Osteoblast (primary cell): Measurements from ENCODE around the gene TRMT2B. TPM values are rescaled to one million over a fixed set of nuclear protein-coding genes. Genes with fewer than 3 reads are reported as not detected.
"Not testable (repeated sequence)": the region's sequence is repeated elsewhere in the genome, so short reads cannot be mapped to it uniquely, and the experiment has no call there.

Experiments used
- DNase-seq: peaks from one replicate; pipeline ENCODE4 v3.0.0; 2011; ENCODE audit warnings: low spot score, mixed read lengths; ENCODE audit not compliant: insufficient read length; ENCODE audit errors: missing footprints
- H2AFZ ChIP-seq: 2 replicates; pipeline ENCODE4 v1.6.0; 2011; ENCODE audit warnings: mild to moderate bottlenecking, low read length
- H3K27ac ChIP-seq: 2 replicates; pipeline ENCODE4 v1.5.1; 2011; ENCODE audit warnings: mild to moderate bottlenecking, low read depth, low read length, moderate library complexity
- H3K27me3 ChIP-seq: 2 replicates; pipeline ENCODE4 v1.6.0; 2012; ENCODE audit warnings: mild to moderate bottlenecking, control low read depth, inconsistent platforms, low read length, moderate library complexity; ENCODE audit not compliant: insufficient read depth
- H3K36me3 ChIP-seq: 2 replicates; pipeline ENCODE4 v1.5.1; 2011; ENCODE audit warnings: mild to moderate bottlenecking, low read length, control low read depth, moderate library complexity; ENCODE audit not compliant: insufficient read depth
- H3K4me1 ChIP-seq: 2 replicates; pipeline ENCODE4 v1.5.1; 2011; ENCODE audit warnings: mild to moderate bottlenecking, low read length, control low read depth, moderate library complexity; ENCODE audit not compliant: insufficient read depth
- H3K4me2 ChIP-seq: 2 replicates; pipeline ENCODE4 v1.6.0; 2011; ENCODE audit warnings: mild to moderate bottlenecking, low read length; ENCODE audit not compliant: insufficient read depth
- H3K4me3 ChIP-seq: fragments of 200-600 bp; sonication (generic); 3 replicates; pipeline ENCODE4 v1.5.1; 2012; ENCODE audit warnings: mild to moderate bottlenecking, low read length, inconsistent platforms; ENCODE audit not compliant: insufficient read depth
- H3K79me2 ChIP-seq: 2 replicates; pipeline ENCODE4 v1.6.0; 2012; ENCODE audit warnings: mild to moderate bottlenecking, low read length, control low read depth, inconsistent platforms; ENCODE audit not compliant: insufficient read depth
- H3K9me3 ChIP-seq: 2 replicates; pipeline ENCODE4 v1.5.1; 2011; ENCODE audit warnings: low read depth, low read length, control low read depth
- H4K20me1 ChIP-seq: 2 replicates; pipeline ENCODE4 v1.6.0; 2012; ENCODE audit warnings: mild to moderate bottlenecking, low read length, control low read depth; ENCODE audit not compliant: insufficient read depth
- CTCF ChIP-seq: IDR thresholded peaks from 2 replicates; pipeline ENCODE4 v1.5.1; 2011; ENCODE audit warnings: mild to moderate bottlenecking, low read depth, low read length, moderate library complexity; ENCODE audit errors: extremely low read depth
- total RNA-seq: library from RNA; depleted of rRNA; stranded (reverse); fragments of >200 nt; gene quantifications from 2 replicates; pipeline ENCODE4 v1.2.3, GENCODE V29; 2012

The TRMT2B gene
- total RNA-seq, 1 donor, result 13.8 TPM

- no peaks in the 10 kb centered on the region for H4K20me1 ChIP-seq
- H3K27ac ChIP-seq, result no peak overlapping the region
- no peak overlapping the region for H2AFZ ChIP-seq
- no peak overlapping the region for H3K4me3 ChIP-seq
- no peak for DNase-seq
- no peaks in the 10 kb centered on the region for H3K4me1 ChIP-seq
- H3K4me2 ChIP-seq, result no peak overlapping the region
- peaks cover 4% of the 10 kb centered on the region for H3K36me3 ChIP-seq
- no peaks in the 10 kb centered on the region for H3K27me3 ChIP-seq
- H3K9me3 ChIP-seq, result no peaks in the 10 kb centered on the region
- H3K79me2 ChIP-seq, result no peaks in the 10 kb centered on the region
- TF ChIP-seq CTCF, result no peak
Measured at GRCh38 chrX:101028562-101028961, 23.3 kb downstream of the TRMT2B start.

GRCh38 chrX:101025126-101025525, 26.8 kb downstream of the TRMT2B start:
- no peaks in the 10 kb centered on the region for H3K79me2 ChIP-seq
- no peaks in the 10 kb centered on the region for H3K9me3 ChIP-seq
- DNase-seq, result no peak
- no peak overlapping the region for H2AFZ ChIP-seq
- H4K20me1 ChIP-seq, result no peaks in the 10 kb centered on the region
- H3K36me3 ChIP-seq, result peaks cover 10% of the 10 kb centered on the region
- H3K27ac ChIP-seq, result no peak overlapping the region
- H3K4me2 ChIP-seq, result no peak overlapping the region
- no peaks in the 10 kb centered on the region for H3K27me3 ChIP-seq
- H3K4me3 ChIP-seq, result no peak overlapping the region
- TF ChIP-seq CTCF, result no peak
- H3K4me1 ChIP-seq, result no peaks in the 10 kb centered on the region

GRCh38 chrX:101022020-101022419, 29.9 kb downstream of the TRMT2B start:
- Histone ChIP-seq H3K4me2 (no peak overlapping the region), H2AFZ (no peak overlapping the region), H3K27ac (no peak overlapping the region), H3K9me3 (no peaks in the 10 kb centered on the region), H3K79me2 (no peaks in the 10 kb centered on the region), H3K36me3 (peaks cover 18% of the 10 kb centered on the region), H3K27me3 (no peaks in the 10 kb centered on the region), H3K4me1 (no peaks in the 10 kb centered on the region), H3K4me3 (no peak overlapping the region), H4K20me1 (no peaks in the 10 kb centered on the region)
- TF ChIP-seq CTCF, result no peak
- no peak for DNase-seq

GRCh38 chrX:101012031-101012430, 39.9 kb downstream of the TRMT2B start:
- DNase-seq, H3K4me1 ChIP-seq, H3K27me3 ChIP-seq, H4K20me1 ChIP-seq, H3K79me2 ChIP-seq, H3K4me3 ChIP-seq, H2AFZ ChIP-seq, H3K9me3 ChIP-seq, H3K4me2 ChIP-seq, H3K27ac ChIP-seq: not testable (repeated sequence)
- peaks cover 19% of the 10 kb centered on the region for H3K36me3 ChIP-seq
